Measurements from ENCODE around the gene MTHFD1L. TPM values are rescaled to one million over a fixed set of nuclear protein-coding genes. Genes with fewer than 3 reads are reported as not detected.

The MTHFD1L gene
- total and polyA plus RNA-seq, 2 donors (not counting 3 experiments of a cell fraction or from before 2014, with no cell fraction given), result 40.2 to 120 TPM

DNA sequence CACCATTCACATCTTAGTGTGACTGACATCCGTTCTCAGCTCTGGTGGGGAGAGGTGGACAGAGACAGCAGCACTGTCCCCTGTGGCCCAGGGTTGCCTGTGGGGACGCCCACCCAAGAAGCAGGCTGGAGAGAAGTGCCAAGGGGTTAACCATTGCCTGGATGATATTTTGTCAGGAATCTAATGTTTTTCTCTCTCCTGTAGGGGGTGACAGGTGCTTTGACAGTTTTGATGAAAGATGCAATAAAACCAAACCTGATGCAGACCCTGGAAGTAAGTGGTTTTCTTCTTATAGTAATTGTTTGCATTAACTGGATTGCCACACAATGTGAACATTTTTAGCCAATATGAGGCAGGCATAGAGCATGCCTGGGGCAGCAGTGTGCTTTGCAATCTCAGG lies 99.3 kb downstream of the MTHFD1L start:
- Histone ChIP-seq H3K27me3 (ENCODE audit: control insufficient read depth in 2 of 2, insufficient read depth in 2 of 2, low read length in 2 of 2) (no peaks in the 10 kb centered on the region), H3K4me2 (ENCODE audit: insufficient read depth, low read length) (no peak overlapping the region), H4K20me1 (replicated peaks; ENCODE audit: control insufficient read depth, extremely low read depth, insufficient read depth, low read length) (no peaks in the 10 kb centered on the region), H3K4me1 (ENCODE audit: control insufficient read depth, extremely low read depth, insufficient read depth, low read length) (peaks cover under 1% of the 10 kb centered on the region), H3K9me1 (replicated peaks; ENCODE audit: control insufficient read depth, extremely low read depth, insufficient read depth, low read length) (no peaks in the 10 kb centered on the region), H3K36me3 (ENCODE audit: control insufficient read depth in 2 of 2, extremely low read depth in 1 of 2, insufficient read depth in 2 of 2, low read length in 2 of 2) (peaks cover 6 to 13% of the 10 kb centered on the region in 2 experiments), H3K9me3 (replicated peaks; ENCODE audit: control insufficient read depth, insufficient read depth, low read length) (no peaks in the 10 kb centered on the region), H3K9ac (replicated peaks; ENCODE audit: extremely low read depth, insufficient read depth, low read length) (no peak overlapping the region), H2AFZ (ENCODE audit: low read depth, low read length) (no peak overlapping the region), H3K79me2 (ENCODE audit: control insufficient read depth, insufficient read depth, low read length) (no peaks in the 10 kb centered on the region), H3K27ac (ENCODE audit: insufficient read depth, low read depth, low read length) (no peak overlapping the region), H3K4me3 (replicated peaks in 1 of 3; ENCODE audit: insufficient read depth in 1 of 3, low read depth in 1 of 3, low read length in 3 of 3) (no peak overlapping the region)
- intact Hi-C loops (cut with micrococcal nuclease), result no loop called here
- CTCF ChIA-PET, result interaction anchor here (1.2 to 1.4 kb wide), 2 partner anchors 40 to 359 kb away, joined by 3 to 4 read pairs; no protein-coding TSS in a partner anchor
- dilution Hi-C loops (cut with MboI; ENCODE audit: extremely low pct_ligation_motif_present, low sequenced_read_pairs), result no loop called here
- no peak for FAIRE-seq
- POLR2A ChIA-PET, result no interaction called here
- TF ChIP-seq POLR2AphosphoS5 (IDR thresholded peaks at IDR 0.05; ENCODE audit: insufficient read depth, low read depth, low read length), result no peak
- TF ChIP-seq EZH2 (IDR thresholded peaks at IDR 0.05; ENCODE audit: borderline replicate concordance, low read depth, low read length, severe bottlenecking), result no peak
- TF ChIP-seq FOS (IDR thresholded peaks at IDR 0.05; ENCODE audit: borderline replicate concordance, insufficient read depth, low read length), result no peak
- TF ChIP-seq POLR2A (IDR thresholded peaks at IDR 0.05; ENCODE audit: low read depth, low read length), result no peak
- TF ChIP-seq, protein P1, sequence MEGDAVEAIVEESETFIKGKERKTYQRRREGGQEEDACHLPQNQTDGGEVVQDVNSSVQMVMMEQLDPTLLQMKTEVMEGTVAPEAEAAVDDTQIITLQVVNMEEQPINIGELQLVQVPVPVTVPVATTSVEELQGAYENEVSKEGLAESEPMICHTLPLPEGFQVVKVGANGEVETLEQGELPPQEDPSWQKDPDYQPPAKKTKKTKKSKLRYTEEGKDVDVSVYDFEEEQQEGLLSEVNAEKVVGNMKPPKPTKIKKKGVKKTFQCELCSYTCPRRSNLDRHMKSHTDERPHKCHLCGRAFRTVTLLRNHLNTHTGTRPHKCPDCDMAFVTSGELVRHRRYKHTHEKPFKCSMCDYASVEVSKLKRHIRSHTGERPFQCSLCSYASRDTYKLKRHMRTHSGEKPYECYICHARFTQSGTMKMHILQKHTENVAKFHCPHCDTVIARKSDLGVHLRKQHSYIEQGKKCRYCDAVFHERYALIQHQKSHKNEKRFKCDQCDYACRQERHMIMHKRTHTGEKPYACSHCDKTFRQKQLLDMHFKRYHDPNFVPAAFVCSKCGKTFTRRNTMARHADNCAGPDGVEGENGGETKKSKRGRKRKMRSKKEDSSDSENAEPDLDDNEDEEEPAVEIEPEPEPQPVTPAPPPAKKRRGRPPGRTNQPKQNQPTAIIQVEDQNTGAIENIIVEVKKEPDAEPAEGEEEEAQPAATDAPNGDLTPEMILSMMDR (IDR thresholded peaks at IDR 0.05; ENCODE audit: extremely low read depth in 1 of 2, insufficient read depth in 1 of 2, low read depth in 1 of 2, low read length in 2 of 2), result no peak
- no peak for TF ChIP-seq GATA2 (IDR thresholded peaks at IDR 0.05; ENCODE audit: insufficient read depth, insufficient read length, low read depth, low read length)
- no peak for TF ChIP-seq MYC (IDR thresholded peaks at IDR 0.05; ENCODE audit: low read depth, low read length)
- no peak for TF ChIP-seq JUN (IDR thresholded peaks at IDR 0.05; ENCODE audit: borderline replicate concordance, insufficient read depth, insufficient read length, low read depth)
- no peak for TF ChIP-seq MAX (IDR thresholded peaks at IDR 0.05; ENCODE audit: insufficient read depth, insufficient read length)
- no peak for DNase-seq (ENCODE audit: low read depth, low spot score)
- BruUV-seq (replicated peaks), result no TSS peak
